Panc1 (cell line): ENCODE measurements around the gene GMCL2.

Experiments
- CTCF ChIP-seq: fragments of 450-650 bp; IDR thresholded peaks from 2 replicates; pipeline ENCODE4 v1.5.1; 2017; ENCODE audit warnings: mild to moderate bottlenecking
- POLR2AphosphoS5 ChIP-seq: IDR thresholded peaks from 2 replicates; pipeline ENCODE4 v1.6.1; 2012; ENCODE audit warnings: mild to moderate bottlenecking, low read depth, low read length, moderate library complexity
- REST ChIP-seq, 2 experiments: IDR thresholded peaks; 2 replicates each; pipeline ENCODE4 v1.6.1; 2011 to 2012; ENCODE audit warnings: low read depth in 2 of 2, control low read depth in 1 of 2, low read length in 1 of 2, mild to moderate bottlenecking in 1 of 2, moderate library complexity in 1 of 2; ENCODE audit not compliant: insufficient read depth in 1 of 2
- SIN3A ChIP-seq: IDR thresholded peaks from 2 replicates; pipeline ENCODE4 v1.6.1; 2012; ENCODE audit warnings: low read depth, mild to moderate bottlenecking, low read length, moderate library complexity, borderline replicate concordance; ENCODE audit not compliant: insufficient read depth

GRCh38 chr5:178199581-178200434 lies 12.6 kb upstream of the GMCL2 start:
- TF ChIP-seq CTCF (no peak), SIN3A (no peak), POLR2AphosphoS5 (no peak), REST (IDR thresholded peaks at IDR 0.05; ENCODE audit: insufficient read depth in 1 of 2, low read depth in 2 of 2, low read length in 1 of 2) (no peak)
